HG02678 (cell line): ENCODE data around the gene ADGRB2.

Experiments used
- ATAC-seq: cut with Tn5 transposase; IDR thresholded peaks from one replicate; pipeline ENCODE4 v1.9.1; 2021; ENCODE audit warnings: mild to moderate bottlenecking, moderate library complexity; ENCODE audit not compliant: unreplicated experiment

ADGRB2 gene

DNA sequence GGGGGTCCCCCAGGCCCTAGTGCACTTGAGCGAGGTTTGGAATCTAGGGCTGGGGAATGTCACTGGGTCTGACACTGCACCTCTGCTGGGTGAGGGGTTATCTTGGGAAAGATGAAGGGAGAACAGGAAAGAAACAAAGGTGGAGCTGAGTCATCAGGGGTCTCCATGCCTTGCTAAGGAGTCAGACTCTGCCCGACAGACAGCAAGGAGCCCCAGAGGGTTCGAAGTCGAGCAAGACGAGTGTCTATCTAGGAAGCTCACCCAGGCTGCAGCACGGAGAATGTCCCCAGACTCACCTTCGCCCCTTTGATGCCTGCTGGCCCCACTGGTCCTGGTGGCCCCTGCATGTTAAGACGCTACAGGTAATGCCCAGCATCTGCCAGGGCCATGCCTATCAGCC, 78.3 kb downstream of the ADGRB2 start:
- ATAC-seq: no peak

DNA sequence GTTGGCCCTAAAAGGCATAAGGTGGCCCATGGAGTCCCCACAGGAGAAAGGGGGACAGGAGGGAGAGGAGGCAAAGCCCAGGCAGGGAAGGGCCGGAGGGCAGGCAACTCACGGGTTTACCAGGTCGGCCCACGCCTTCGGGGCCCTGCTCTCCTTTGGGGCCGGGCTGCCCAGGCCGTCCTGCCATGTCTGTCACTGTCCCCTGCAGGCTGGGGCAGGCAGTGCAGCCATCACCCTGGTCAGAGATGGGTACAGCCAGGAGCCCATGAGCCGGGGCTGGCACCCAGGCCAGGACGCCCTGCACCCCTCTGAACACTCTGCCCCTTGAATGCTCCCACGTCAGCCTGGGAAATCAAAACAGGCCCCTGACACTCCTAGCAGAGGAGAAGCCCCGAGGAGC, 80.1 kb downstream of the ADGRB2 start:
- no peak for ATAC-seq

DNA sequence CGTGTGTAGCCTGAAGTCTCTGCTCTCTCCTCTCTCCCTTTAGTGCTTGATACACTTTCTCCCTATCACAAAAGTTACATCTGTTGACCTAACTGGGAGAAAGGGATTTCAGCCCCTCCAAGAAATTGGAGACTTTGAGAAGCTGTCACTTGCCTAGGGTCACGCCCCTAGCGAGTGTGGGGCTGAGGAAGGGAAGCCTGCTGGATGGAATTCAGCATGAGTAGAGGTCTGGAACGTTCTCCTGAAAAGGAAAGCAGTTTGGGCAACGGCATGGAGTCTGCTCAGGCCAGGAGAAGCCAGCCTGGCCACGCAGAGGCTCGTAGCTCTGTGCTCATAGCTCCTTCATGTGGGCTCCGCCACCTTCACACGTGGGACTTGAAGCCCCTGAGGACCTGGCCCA, 82.7 kb downstream of the ADGRB2 start:
- ATAC-seq: no peak

DNA sequence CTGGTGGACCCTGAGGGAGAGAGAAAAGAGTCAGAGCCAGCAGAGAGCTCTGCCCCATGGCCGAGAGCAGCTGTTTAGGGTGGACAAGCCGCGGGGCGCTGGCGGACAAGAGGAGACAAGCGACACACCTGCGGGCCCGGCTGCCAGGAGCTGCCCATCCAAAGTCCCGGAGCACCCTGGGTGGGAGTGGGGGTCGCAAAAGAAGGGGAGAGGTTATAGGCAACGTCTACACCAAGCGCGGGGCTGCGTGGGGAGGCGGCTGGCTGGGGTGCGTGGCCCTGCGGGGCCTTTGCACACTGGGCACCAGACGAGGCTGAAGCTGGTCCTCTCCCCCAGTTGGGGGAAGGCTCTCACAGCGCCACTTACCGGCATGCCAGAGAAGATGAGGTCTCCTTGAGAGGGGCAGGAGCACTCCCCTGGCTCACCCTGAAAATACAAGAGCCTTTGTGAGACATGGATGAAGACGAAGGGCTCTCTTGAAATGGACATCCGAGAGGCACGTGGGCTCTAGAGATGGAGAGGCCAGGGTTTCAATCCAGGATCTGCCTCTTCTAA, 84.4 kb downstream of the ADGRB2 start:
- no peak for ATAC-seq

DNA sequence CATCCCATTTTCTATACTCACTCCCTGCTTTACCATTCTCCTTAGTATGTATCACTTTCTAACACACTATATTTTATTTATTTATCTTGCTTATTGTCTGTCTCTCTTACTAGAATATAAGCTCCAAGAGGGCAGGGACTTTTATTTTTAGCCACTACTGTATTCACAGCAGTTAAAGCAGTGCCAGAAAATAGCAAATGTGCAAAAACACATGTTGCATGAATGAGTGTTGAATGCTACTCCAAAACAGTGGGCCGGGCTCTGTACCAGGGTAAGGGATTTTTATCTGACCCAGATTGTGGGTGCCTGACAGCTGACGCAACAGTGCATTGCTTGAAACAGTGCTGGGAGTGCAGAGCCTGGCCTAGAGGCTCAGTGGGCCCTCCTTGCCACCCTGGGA, 85.0 kb downstream of the ADGRB2 start:
- ATAC-seq: no peak

DNA sequence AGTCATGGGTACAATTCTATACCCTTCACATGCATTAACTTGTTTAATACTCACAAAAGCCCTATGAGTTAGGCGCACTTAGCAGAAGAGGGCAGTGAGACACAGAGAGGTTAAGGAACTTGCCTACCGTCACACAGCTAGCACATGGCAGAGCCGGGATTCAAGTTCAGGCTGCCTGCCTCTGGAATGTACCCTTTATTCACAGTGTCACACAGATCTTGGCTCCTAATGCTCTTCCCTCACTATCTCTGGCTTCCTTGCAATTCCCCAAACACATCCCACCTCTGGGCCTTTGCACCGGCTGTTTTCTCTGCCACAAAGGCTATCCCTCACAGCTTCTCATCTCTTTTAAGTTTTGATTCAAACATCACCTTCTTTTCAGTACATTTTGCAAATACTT, 85.5 kb downstream of the ADGRB2 start:
- ATAC-seq: no peak

DNA sequence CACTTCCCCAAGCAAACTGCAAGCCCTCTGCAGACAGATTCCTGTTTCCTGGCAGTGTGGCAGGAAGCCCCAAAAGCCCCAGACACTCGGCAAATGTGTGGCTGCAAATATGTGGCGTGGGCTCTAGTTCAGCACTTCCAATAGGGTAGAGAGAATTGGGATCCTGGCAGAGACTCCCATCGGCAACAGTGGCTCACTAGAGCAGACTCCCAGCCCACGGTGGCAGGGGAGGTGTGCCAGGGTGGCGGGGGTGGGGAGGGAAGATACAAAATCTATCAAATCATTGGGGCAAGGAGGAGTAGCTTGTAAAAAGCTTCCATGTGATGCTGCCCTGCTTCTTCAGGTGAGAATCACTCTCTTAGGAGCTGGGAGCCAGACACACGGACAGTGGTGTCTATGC, 86.2 kb downstream of the ADGRB2 start:
- ATAC-seq: no peak

DNA sequence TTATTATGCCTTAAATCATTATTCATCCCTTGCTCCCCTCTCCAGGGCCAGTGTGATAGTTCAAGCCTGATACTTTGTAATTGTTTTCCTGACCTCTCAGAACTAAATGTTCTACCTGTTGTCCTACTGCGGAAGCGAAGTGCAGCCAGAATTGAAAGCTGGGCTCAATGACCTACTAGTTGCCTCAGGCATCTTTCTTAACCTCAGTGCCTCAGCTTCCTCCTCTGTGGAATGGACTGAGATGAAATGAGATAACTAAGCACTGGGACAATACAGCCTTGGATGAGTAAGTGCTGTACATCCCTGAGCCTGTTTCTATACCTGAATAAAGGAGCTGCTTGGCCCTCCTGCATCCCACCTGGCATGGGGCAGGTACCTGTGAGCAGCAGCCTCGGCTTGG, 86.7 kb downstream of the ADGRB2 start:
- no peak for ATAC-seq
